Fibroblast of lung (primary cell): ENCODE measurements around the gene EFCAB6. TPM values are rescaled to one million over a fixed set of nuclear protein-coding genes. Genes with fewer than 3 reads are reported as not detected.

Experiments used
- DNase-seq, 2 donors: peaks; one replicate each; pipeline versions ENCODE4 v3.0.0 to v3.0.0-alpha.2; 2010; ENCODE audit warnings: low read depth in 2 of 2
- H2AFZ ChIP-seq: 2 replicates; pipeline ENCODE4 v1.5.1; 2012; ENCODE audit warnings: low read length, control low read depth, inconsistent platforms
- H3K27ac ChIP-seq: 2 replicates; pipeline ENCODE4 v1.5.1; 2011; ENCODE audit warnings: low read length, control low read depth; ENCODE audit not compliant: insufficient read depth
- H3K27me3 ChIP-seq: 2 replicates; pipeline ENCODE4 v1.5.1; 2011; ENCODE audit warnings: mild to moderate bottlenecking, low read length; ENCODE audit not compliant: control insufficient read depth, insufficient read depth
- H3K36me3 ChIP-seq: 2 replicates; pipeline ENCODE4 v1.5.1; 2011; ENCODE audit warnings: low read length; ENCODE audit not compliant: control insufficient read depth, insufficient read depth
- H3K4me1 ChIP-seq: 2 replicates; pipeline ENCODE4 v1.5.1; 2011; ENCODE audit warnings: low read length; ENCODE audit not compliant: control insufficient read depth, insufficient read depth; ENCODE audit errors: extremely low read depth
- H3K4me2 ChIP-seq: 2 replicates; pipeline ENCODE4 v1.5.1; 2011; ENCODE audit warnings: low read length, control low read depth; ENCODE audit not compliant: insufficient read depth; ENCODE audit errors: extremely low read depth
- H3K4me3 ChIP-seq, 4 experiments: fragments of 200-600 bp in 1 of 4; sonication (generic) in 1 of 4; replicated peaks in 1 of 4; 2 replicates each; pipeline ENCODE4 v1.5.1; 2011 to 2016; ENCODE audit warnings: low read length in 4 of 4, low read depth in 3 of 4, mild to moderate bottlenecking in 3 of 4, control low read depth in 2 of 4, inconsistent platforms in 1 of 4, mixed read lengths in 1 of 4; ENCODE audit not compliant: insufficient read depth in 1 of 4; ENCODE audit errors: control extremely low read depth in 1 of 4
- H3K79me2 ChIP-seq: 2 replicates; pipeline ENCODE4 v1.5.1; 2012; ENCODE audit warnings: mild to moderate bottlenecking, low read length, inconsistent platforms; ENCODE audit not compliant: control insufficient read depth, insufficient read depth
- H3K9ac ChIP-seq: 2 replicates; pipeline ENCODE4 v1.5.1; 2011; ENCODE audit warnings: mild to moderate bottlenecking, low read length, control low read depth; ENCODE audit not compliant: insufficient read depth
- H3K9me3 ChIP-seq: 2 replicates; pipeline ENCODE4 v1.5.1; 2012; ENCODE audit warnings: low read depth, low read length; ENCODE audit not compliant: control insufficient read depth, insufficient read depth
- H4K20me1 ChIP-seq: 2 replicates; pipeline ENCODE4 v1.5.1; 2011; ENCODE audit warnings: low read length; ENCODE audit not compliant: control insufficient read depth, insufficient read depth; ENCODE audit errors: extremely low read depth
- CTCF ChIP-seq, 2 donors: IDR thresholded peaks in 1 of 2; conservative IDR thresholded peaks in 1 of 2; 1 replicate in 1 of 2; 2 replicates in 1 of 2; pipeline ENCODE4 v1.5.1; 2011 to 2012; ENCODE audit warnings: low read length in 2 of 2, control low read depth in 1 of 2, inconsistent platforms in 1 of 2, low read depth in 1 of 2, mild to moderate bottlenecking in 1 of 2
- EZH2 ChIP-seq: IDR thresholded peaks from 2 replicates; pipeline ENCODE4 v1.5.1; 2012; ENCODE audit warnings: low read length, control low read depth, mild to moderate bottlenecking; ENCODE audit errors: missing control alignments
- polyA plus RNA-seq, 2 donors: library from polyadenylated mRNA; depleted of rRNA in 1 of 2; stranded (reverse) in 1 of 2; unstranded in 1 of 2; fragments of >200 nt; gene quantifications; 2 replicates each; pipeline ENCODE4 v1.2.1, GENCODE V29; 2011 to 2012; ENCODE audit warnings: missing spikeins in 1 of 2
- total RNA-seq: library from RNA; depleted of rRNA; stranded (reverse); fragments of >200 nt; gene quantifications from 2 replicates; pipeline ENCODE4 v1.2.1, GENCODE V29; 2014

Gene EFCAB6
- total and polyA plus RNA-seq, 2 donors (not counting 1 experiment from before 2014, with no cell fraction given) = 1.0 to 1.5 TPM

DNA sequence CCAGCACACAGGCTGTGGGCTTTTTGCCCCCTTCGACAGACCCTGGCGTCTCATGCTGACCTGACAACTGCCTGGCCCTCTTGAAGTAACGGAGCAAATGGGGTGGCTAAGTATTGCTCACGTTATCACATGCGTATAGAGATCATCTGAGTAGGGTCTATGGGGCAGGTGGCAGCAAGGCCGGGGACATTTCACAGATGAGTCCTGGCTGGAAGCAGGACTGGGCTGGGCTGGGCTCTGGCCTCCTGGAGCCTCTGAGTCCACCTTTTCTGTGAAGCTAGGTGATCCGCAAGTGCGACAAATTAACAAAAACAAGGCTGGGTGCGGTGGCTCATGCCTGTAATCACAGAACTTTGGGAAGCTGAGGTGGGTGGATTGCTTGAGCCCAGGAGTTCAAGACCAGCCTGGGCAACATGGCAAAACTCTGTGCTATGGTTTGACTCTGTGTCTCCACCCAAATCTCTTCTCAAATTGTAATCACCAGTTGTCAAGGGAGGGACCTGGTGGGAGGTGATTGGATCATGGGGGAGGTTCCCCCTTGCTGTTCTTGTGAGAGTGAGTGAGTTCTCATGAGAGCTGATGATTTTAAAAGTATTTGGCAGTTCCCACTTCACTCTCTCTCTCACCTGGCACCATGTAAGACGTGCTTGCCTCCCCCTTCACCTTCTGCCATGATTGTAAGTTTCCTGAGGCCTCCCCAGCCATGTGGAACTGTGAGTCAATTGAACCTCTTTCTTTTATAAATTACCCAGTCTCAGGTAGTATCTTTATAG lies 278.3 kb downstream of the EFCAB6 start:
- no peak for DNase-seq
- TF ChIP-seq CTCF (conservative IDR thresholded peaks at IDR 0.05 in 1 of 2, IDR thresholded peaks at IDR 0.05 in 1 of 2; ENCODE audit: low read depth in 1 of 2, low read length in 2 of 2) (no peak), EZH2 (no peak)

DNA sequence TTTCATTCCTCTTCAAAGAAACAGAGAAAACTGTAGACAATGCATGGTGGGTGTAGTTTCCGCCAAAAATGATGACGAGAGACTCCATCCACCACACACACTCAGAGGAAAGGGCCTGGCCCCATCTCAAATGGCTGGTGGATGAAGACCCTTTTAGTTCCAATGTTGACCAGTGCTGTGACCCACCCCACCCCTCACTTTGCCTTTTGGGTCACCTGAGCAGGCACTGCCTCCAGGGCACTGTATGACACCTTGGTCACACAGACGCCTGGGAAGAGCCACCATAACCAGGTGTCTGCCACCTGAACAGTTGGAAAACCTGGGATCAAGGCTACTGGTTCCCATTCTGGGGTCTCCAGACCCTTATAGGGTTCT lies 279.0 kb downstream of the EFCAB6 start:
- Histone ChIP-seq H3K4me1 (no peaks in the 10 kb centered on the region), H3K27ac (no peak overlapping the region), H2AFZ (no peak overlapping the region), H3K36me3 (no peaks in the 10 kb centered on the region), H4K20me1 (no peaks in the 10 kb centered on the region), H3K27me3 (no peaks in the 10 kb centered on the region), H3K4me3 (no peak overlapping the region), H3K79me2 (no peaks in the 10 kb centered on the region), H3K9me3 (no peaks in the 10 kb centered on the region), H3K4me2 (no peak overlapping the region), H3K9ac (no peak overlapping the region)
- DNase-seq = no peak
- TF ChIP-seq EZH2 = no peak
- no peak for TF ChIP-seq CTCF (conservative IDR thresholded peaks at IDR 0.05 in 1 of 2, IDR thresholded peaks at IDR 0.05 in 1 of 2; ENCODE audit: low read depth in 1 of 2, low read length in 2 of 2)

More for the DNA sequence above, 278.3 kb downstream of the EFCAB6 start:
- Histone ChIP-seq H3K9ac (no peak overlapping the region), H2AFZ (no peak overlapping the region), H3K9me3 (no peaks in the 10 kb centered on the region), H3K4me2 (no peak overlapping the region), H3K4me3 (no peak overlapping the region), H4K20me1 (no peaks in the 10 kb centered on the region), H3K27me3 (no peaks in the 10 kb centered on the region), H3K79me2 (no peaks in the 10 kb centered on the region), H3K27ac (no peak overlapping the region), H3K36me3 (no peaks in the 10 kb centered on the region), H3K4me1 (no peaks in the 10 kb centered on the region)

GRCh38 chr22:43532301-43533155 lies 279.6 kb downstream of the EFCAB6 start:
- H3K9me3 ChIP-seq = no peaks in the 10 kb centered on the region
- no peaks in the 10 kb centered on the region for H3K27me3 ChIP-seq
- H4K20me1 ChIP-seq = no peaks in the 10 kb centered on the region
- H3K4me1 ChIP-seq = no peaks in the 10 kb centered on the region
- no peaks in the 10 kb centered on the region for H3K79me2 ChIP-seq
- H3K9ac ChIP-seq = no peak overlapping the region
- no peak for DNase-seq
- H3K36me3 ChIP-seq = no peaks in the 10 kb centered on the region
- no peak overlapping the region for H3K4me2 ChIP-seq
- H3K27ac ChIP-seq = no peak overlapping the region
- TF ChIP-seq EZH2 (no peak), CTCF (conservative IDR thresholded peaks at IDR 0.05 in 1 of 2, IDR thresholded peaks at IDR 0.05 in 1 of 2; ENCODE audit: low read depth in 1 of 2, low read length in 2 of 2) (no peak)
- no peak overlapping the region for H2AFZ ChIP-seq
- H3K4me3 ChIP-seq = no peak overlapping the region
